AG04449 (cell line): Measurements from ENCODE around the gene TRERF1.

Experiments
- CTCF ChIA-PET: fragments of 350-600 bp; formaldehyde crosslinking; extraction: SDS; loops from one replicate; lab custom pipeline; 2021; ENCODE audit warnings: antibody characterized with exemption; lab: Yijun Ruan, JAX
- POLR2A ChIA-PET: fragments of 400-600, 350-600 bp; formaldehyde crosslinking; extraction: SDS; loops from one replicate; lab custom pipeline; 2020; ENCODE audit warnings: antibody characterized with exemption, inconsistent platforms; lab: Yijun Ruan, JAX
- DNase-seq: peaks from one replicate; pipeline ENCODE4 v3.0.0-alpha.2; 2010; ENCODE audit warnings: low read depth, low spot score
- H3K4me3 ChIP-seq: 2 replicates; pipeline ENCODE4 v1.5.1; 2011; ENCODE audit warnings: low read depth, mild to moderate bottlenecking, control low read depth, low read length
- TF ChIP-seq, protein P1 (sequence below): IDR thresholded peaks from one replicate; pipeline ENCODE4 v1.5.1; 2011; ENCODE audit warnings: mild to moderate bottlenecking, moderate library complexity, low read length, control low read depth, inconsistent platforms; ENCODE audit not compliant: insufficient read depth; ENCODE audit errors: missing control alignments

Gene TRERF1

DNA sequence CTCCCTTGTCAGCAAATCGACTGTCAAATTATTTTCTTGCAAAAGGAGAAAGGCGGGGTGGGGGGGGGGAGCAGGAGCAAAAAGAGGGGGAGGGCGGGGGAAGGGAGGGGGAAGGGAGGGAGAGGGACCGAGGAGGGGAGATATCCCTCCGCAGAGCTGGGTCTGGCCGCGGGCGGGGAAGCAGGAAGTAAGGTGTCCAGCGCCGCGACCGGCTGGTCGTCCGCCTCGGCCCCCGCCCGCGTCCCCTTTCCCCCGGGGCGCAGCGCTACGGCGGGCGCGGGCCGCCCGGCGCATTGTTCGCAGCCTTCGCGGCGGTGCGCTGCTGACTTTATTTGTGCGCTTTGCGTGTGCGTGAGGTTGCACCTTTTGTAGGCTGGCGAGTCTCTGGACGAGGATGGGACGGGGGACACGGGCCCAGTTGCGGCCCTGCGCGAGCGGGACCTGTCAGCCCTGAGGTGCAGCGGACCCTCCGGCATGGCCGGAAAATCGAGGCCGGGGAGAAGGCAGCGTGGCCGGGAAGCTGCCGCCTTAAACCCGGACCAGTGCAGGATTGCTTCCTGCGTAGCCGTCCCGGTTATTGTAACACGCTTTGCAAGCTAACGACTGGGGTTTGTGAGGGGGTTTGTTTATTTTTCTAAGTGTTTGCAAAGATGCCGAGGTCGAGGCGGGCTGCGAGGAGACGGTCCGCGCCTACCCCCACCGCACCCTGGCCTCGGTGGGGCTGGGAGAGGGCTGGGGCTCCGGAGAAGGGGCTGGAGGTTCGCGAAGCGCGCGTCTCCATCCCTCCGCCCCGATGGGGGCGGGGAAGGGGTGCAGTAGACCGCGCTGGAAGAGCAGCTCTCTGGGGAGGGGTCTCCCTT lies 675 bp upstream of the TRERF1 start:
- no peak for DNase-seq
- CTCF ChIA-PET: interaction anchor here (0.6 to 3.7 kb wide), 7 partner anchors 9 to 238 kb away, joined by 4 to 14 read pairs (median 8); no protein-coding TSS in a partner anchor
- POLR2A ChIA-PET: interaction anchor here (0.9 to 2.5 kb wide), 9 partner anchors 9 to 226 kb away, joined by 3 to 12 read pairs (median 4); partner anchors contain the start of gene UBR2
- TF ChIP-seq, protein P1, sequence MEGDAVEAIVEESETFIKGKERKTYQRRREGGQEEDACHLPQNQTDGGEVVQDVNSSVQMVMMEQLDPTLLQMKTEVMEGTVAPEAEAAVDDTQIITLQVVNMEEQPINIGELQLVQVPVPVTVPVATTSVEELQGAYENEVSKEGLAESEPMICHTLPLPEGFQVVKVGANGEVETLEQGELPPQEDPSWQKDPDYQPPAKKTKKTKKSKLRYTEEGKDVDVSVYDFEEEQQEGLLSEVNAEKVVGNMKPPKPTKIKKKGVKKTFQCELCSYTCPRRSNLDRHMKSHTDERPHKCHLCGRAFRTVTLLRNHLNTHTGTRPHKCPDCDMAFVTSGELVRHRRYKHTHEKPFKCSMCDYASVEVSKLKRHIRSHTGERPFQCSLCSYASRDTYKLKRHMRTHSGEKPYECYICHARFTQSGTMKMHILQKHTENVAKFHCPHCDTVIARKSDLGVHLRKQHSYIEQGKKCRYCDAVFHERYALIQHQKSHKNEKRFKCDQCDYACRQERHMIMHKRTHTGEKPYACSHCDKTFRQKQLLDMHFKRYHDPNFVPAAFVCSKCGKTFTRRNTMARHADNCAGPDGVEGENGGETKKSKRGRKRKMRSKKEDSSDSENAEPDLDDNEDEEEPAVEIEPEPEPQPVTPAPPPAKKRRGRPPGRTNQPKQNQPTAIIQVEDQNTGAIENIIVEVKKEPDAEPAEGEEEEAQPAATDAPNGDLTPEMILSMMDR: no peak
- H3K4me3 ChIP-seq: peak overlapping the region; percentile 74

DNA sequence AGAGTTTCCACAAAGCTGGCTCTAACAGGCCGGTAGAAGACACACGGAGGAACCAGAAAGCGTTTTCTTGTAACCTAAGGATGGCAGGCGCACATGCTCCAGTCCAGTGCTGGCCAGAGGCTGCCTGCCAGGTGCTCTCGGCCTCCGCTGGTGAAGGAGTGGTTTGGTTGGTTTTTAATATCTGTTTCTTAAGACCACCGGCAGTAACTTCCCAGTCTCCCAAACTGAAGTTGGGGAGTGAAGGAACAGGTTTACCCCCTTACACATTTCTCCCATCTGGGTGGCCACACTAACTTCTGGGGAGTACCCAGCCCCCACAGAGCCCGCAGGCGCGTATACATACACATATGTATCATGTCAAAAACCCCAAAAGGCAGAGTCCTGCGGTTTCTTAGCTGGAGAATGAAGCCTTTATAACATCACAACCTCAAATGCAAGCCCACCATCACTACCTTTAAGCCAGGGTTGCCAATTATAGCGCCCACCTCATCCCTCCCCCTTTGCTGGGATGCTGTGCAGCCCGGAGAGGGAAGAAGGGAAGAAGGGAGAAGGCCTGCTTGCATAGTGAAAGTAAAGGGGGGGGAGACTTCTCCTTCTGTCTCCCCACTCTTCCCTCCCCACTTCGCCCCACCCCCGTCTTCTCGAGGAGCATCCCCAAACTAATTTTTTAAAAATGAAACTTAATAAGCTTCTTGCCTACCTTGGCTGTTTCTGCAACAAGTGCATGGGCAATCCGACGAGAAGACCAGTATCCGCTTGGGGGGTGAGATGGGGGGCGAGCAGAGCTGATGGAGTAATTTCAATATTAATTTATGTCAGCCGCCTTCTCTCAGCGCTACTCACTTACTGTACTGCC lies 1.0 kb downstream of the TRERF1 start:
- no peak for DNase-seq
- TF ChIP-seq, protein P1: no peak
- ChIA-PET POLR2A (no interaction called here), CTCF (interaction anchor here (1.0 to 4.6 kb wide), 3 partner anchors 97 to 236 kb away, joined by 4 to 25 read pairs (median 14); no protein-coding TSS in a partner anchor)
- peak overlapping the region; percentile 74 for H3K4me3 ChIP-seq

DNA sequence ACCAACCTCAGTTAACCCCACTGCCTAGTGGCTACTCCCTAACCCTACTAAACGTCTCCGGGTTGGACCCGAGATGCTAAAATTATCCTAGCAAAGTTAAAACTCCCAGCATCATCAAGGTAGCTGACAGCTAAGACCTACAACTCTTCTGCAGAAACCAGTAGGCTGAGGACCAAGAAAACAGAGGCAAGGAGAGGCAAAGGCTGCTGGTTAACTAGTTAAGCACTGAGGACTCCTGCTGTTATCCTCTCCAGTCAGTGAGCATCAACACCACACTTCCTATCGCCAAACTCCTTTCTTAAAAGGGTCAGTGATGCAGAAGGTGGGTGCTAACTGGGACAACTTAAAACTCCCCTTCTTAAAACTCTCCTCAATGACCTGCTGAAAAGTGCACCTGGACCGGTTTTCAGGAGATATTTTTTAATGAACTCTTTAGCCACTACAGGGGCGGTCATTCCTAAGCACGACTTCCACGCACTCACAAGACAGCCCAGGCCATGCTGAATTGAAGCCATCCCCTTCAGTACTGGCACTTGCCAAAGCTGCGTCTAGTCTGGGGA lies 1.7 kb downstream of the TRERF1 start:
- DNase-seq: no peak
- H3K4me3 ChIP-seq: peak overlapping the region; percentile 74
- CTCF ChIA-PET: interaction anchor here (1.2 to 4.6 kb wide), 5 partner anchors 82 to 236 kb away, joined by 3 to 25 read pairs (median 6); no protein-coding TSS in a partner anchor

DNA sequence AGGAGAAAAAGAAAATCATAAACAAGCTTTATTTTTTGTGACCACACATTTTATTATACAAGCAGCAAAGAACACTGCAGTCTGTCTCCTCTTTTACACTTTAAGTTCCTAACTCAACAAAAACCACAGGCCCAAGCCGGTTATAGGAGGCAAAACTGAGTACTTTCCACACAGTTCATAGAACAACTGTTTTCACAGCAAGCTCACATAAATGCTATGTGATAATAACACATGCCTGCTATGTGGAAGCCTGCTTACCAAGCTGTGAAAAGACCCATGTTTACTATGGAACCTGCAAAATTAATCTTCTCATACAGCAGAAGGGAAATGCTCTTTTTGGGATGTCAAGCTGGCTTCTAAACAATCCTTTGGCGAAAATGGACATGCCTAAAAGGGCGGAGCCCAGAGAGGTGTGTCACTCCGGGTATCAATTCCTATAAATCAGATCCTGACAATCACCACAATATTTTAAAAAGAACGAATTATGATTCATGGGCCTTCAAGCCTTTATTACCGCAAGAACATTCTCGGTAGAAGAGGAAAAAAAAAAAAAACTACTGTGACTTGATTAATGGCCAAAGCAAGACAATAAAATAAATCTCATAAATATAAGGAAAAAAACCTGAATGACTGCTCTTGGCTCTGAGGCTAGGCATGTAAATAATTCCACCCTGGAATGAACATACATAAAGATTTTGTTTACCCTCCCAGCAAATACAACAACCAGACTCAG lies 2.6 kb downstream of the TRERF1 start:
- H3K4me3 ChIP-seq: peak overlapping the region; percentile 74
- CTCF ChIA-PET: interaction anchor here (1.1 to 4.6 kb wide), 6 partner anchors 83 to 235 kb away, joined by 3 to 25 read pairs (median 4); no protein-coding TSS in a partner anchor
- POLR2A ChIA-PET: no interaction called here
- no peak for DNase-seq
- TF ChIP-seq, protein P1: no peak

More for the DNA sequence above, 1.7 kb downstream of the TRERF1 start:
- POLR2A ChIA-PET: no interaction called here
- TF ChIP-seq, protein P1: no peak

DNA sequence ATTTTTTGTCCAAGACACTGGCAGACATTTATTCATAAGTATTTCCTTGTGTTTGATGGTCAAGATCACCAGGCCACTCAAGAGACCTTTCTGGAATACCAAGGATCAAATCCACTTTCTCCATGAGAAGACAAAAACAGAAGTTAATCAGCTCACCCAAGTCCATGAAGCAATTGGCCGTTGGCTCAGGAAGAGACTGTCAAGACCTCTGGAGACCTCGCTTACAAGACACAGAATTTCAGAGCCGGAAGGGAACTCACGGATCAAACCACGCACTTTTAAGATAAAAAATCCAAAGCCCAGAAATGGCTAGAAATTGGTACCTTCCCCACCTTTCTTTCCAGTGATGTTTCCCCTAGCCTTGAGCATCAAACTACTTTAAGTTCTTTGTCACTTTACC lies 3.3 kb downstream of the TRERF1 start:
- POLR2A ChIA-PET: no interaction called here
- DNase-seq: no peak
- H3K4me3 ChIP-seq: no peak overlapping the region; the same call in 1 of the 2 replicates
- TF ChIP-seq, protein P1: no peak
- CTCF ChIA-PET: interaction anchor here (1.1 to 4.6 kb wide), 4 partner anchors 83 to 234 kb away, joined by 3 to 25 read pairs (median 10); no protein-coding TSS in a partner anchor
